Superior temporal gyrus (tissue), 1 donor: ENCODE data around the gene SEC14L6.
A peak's percentile ranks its signal among the peaks of the same experiment; 100 is the strongest.
"Not testable (repeated sequence)": the region's sequence is repeated elsewhere in the genome, so short reads cannot be mapped to it uniquely, and the experiment has no call there.

Source experiments
- DNase-seq: peaks from one replicate; pipeline ENCODE4 v3.0.0-alpha.2; 2016; ENCODE audit errors: extremely low spot score

Gene SEC14L6

GRCh38 chr22:30546616-30547015 is at the start of gene SEC14L6:
Gene SEC14L6, minus strand, starts transcription at chr22:30546741. Its CDS starts 59 bp downstream, at chr22:30546682.
- no peak for DNase-seq

- no peak for DNase-seq
Measured at GRCh38 chr22:30596199-30596598, 49.7 kb upstream of the SEC14L6 start.

GRCh38 chr22:30592360-30592713 is 45.8 kb upstream of the SEC14L6 start:
- DNase-seq: not testable (repeated sequence)

- peak; percentile 99 for DNase-seq
Measured at GRCh38 chr22:30591588-30592359, 45.2 kb upstream of the SEC14L6 start, which contains the start of gene PES1. Gene PES1, minus strand, starts transcription at chr22:30591910. Its CDS starts 77 bp downstream, at chr22:30591833.

GRCh38 chr22:30591191-30591587 is 44.6 kb upstream of the SEC14L6 start:
- DNase-seq: peak; percentile 27

GRCh38 chr22:30586414-30586813 is 39.9 kb upstream of the SEC14L6 start:
- DNase-seq: no peak

- no peak for DNase-seq
Measured at GRCh38 chr22:30584441-30584840, 37.9 kb upstream of the SEC14L6 start.

- DNase-seq: peak; percentile 51
Measured at GRCh38 chr22:30582788-30583545, 36.4 kb upstream of the SEC14L6 start.

- no peak for DNase-seq
Measured at GRCh38 chr22:30582051-30582450, 35.5 kb upstream of the SEC14L6 start.

- no peak for DNase-seq
Measured at GRCh38 chr22:30580896-30581295, 34.4 kb upstream of the SEC14L6 start.

- no peak for DNase-seq
Measured at GRCh38 chr22:30578481-30578880, 31.9 kb upstream of the SEC14L6 start.

- no peak for DNase-seq
Measured at GRCh38 chr22:30575859-30576258, 29.3 kb upstream of the SEC14L6 start.

GRCh38 chr22:30574997-30575671 is 28.6 kb upstream of the SEC14L6 start:
- peak; percentile 69 for DNase-seq

- peak; percentile 89 for DNase-seq
Measured at GRCh38 chr22:30574095-30574981, 27.8 kb upstream of the SEC14L6 start, which contains the start of gene GAL3ST1. Gene GAL3ST1, minus strand, starts transcription at chr22:30574665. Its CDS starts 17,273 bp downstream, at chr22:30557392.

- no peak for DNase-seq
Measured at GRCh38 chr22:30573594-30574094, 27.1 kb upstream of the SEC14L6 start.

- DNase-seq: peak; percentile 66
Measured at GRCh38 chr22:30572840-30573593, 26.5 kb upstream of the SEC14L6 start.

GRCh38 chr22:30572210-30572609 is 25.7 kb upstream of the SEC14L6 start:
- DNase-seq: no peak

- DNase-seq: no peak
Measured at GRCh38 chr22:30569674-30570202, 23.2 kb upstream of the SEC14L6 start.

GRCh38 chr22:30568137-30568805 is 21.7 kb upstream of the SEC14L6 start:
- no peak for DNase-seq
